Stimulated activated naive B cell treated with anti-CD40 and anti-IgM and Interleukin-4, amounts not matched to agents 10 μg/mL and 1 μg/mL and 100 μg/mL, for 72 hours (primary cell): ENCODE data around the gene RILP.
"Not testable (repeated sequence)": the region's sequence is repeated elsewhere in the genome, so short reads cannot be mapped to it uniquely, and the experiment has no call there.

Experiments used
- ATAC-seq, 2 donors: fragments of 150-1000 bp; cut with Tn5 transposase; replicated peaks; 2 replicates each; pipeline ENCODE4 v1.10.0; 2021; ENCODE audit warnings: moderate library complexity in 1 of 2
- DNase-seq: peaks from one replicate; pipeline ENCODE4 v3.0.0; 2021
- H3K27ac Mint-ChIP-seq: one replicate; pipeline ENCODE4 v1.8.0; 2022; ENCODE audit warnings: mild to moderate bottlenecking, mixed read lengths
- H3K27me3 Mint-ChIP-seq, 2 donors: one replicate each; pipeline ENCODE4 v1.8.0; 2022; ENCODE audit warnings: mixed read lengths in 2 of 2
- H3K36me3 Mint-ChIP-seq, 2 donors: one replicate each; pipeline ENCODE4 v1.8.0; 2022; ENCODE audit warnings: mixed read lengths in 2 of 2, mild to moderate bottlenecking in 1 of 2
- H3K4me1 Mint-ChIP-seq, 2 donors: one replicate each; pipeline ENCODE4 v1.8.0; 2022; ENCODE audit warnings: mixed read lengths in 2 of 2, mild to moderate bottlenecking in 1 of 2
- H3K4me3 Mint-ChIP-seq, 2 donors: one replicate each; pipeline ENCODE4 v1.8.0; 2022; ENCODE audit warnings: mild to moderate bottlenecking in 2 of 2, mixed read lengths in 2 of 2, moderate library complexity in 1 of 2
- H3K9me3 Mint-ChIP-seq, 2 donors: one replicate each; pipeline ENCODE4 v1.8.0; 2022; ENCODE audit warnings: mixed read lengths in 2 of 2, mild to moderate bottlenecking in 1 of 2

Gene RILP

GRCh38 chr17:1649844-1650501 lies at the start of gene RILP:
TSS of gene RILP (minus strand) at chr17:1649866. CDS start at chr17:1649804, 62 bp downstream.
- Mint-ChIP-seq H3K4me3 (peak within 1 kb of the TSS; percentile 77 to 79), H3K36me3 (peaks cover 49 to 64% of the 10 kb centered on the region in 2 donors), H3K4me1 (peaks cover 35 to 64% of the 10 kb centered on the region in 2 donors), H3K27ac (peak within 1 kb of the TSS; percentile 77), H3K27me3 (no peaks in the 10 kb centered on the region), H3K9me3 (no peaks in the 10 kb centered on the region)
- ATAC-seq (peak; percentile 14), DNase-seq (peak; percentile 36)

- DNase-seq (no peak), ATAC-seq (no peak)
- H3K4me1 Mint-ChIP-seq = no peaks in the 10 kb centered on the region
- H3K4me3 Mint-ChIP-seq = no peak overlapping the region
- no peak overlapping the region for H3K27ac Mint-ChIP-seq
- H3K36me3 Mint-ChIP-seq = no peaks in the 10 kb centered on the region
- no peaks in the 10 kb centered on the region for H3K9me3 Mint-ChIP-seq
- peaks cover 9 to 15% of the 10 kb centered on the region in 2 donors for H3K27me3 Mint-ChIP-seq
These were observed 48.0 kb upstream of the RILP start for GRCh38 chr17:1697681-1698080.

- Mint-ChIP-seq H3K9me3 (no peaks in the 10 kb centered on the region), H3K4me1 (no peaks in the 10 kb centered on the region), H3K36me3 (no peaks in the 10 kb centered on the region), H3K27ac (no peak overlapping the region), H3K4me3 (no peak overlapping the region), H3K27me3 (peaks cover 14 to 15% of the 10 kb centered on the region in 2 donors)
- ATAC-seq = peak; percentile 81 to 98
- peak; percentile 31 for DNase-seq
These were observed 45.7 kb upstream of the RILP start for GRCh38 chr17:1695365-1695764.

GRCh38 chr17:1693339-1693738 lies 43.7 kb upstream of the RILP start:
- no peaks in the 10 kb centered on the region for H3K36me3 Mint-ChIP-seq
- H3K4me3 Mint-ChIP-seq = no peak overlapping the region
- H3K27ac Mint-ChIP-seq = no peak overlapping the region
- no peak for DNase-seq
- peaks cover 14 to 15% of the 10 kb centered on the region in 2 donors for H3K27me3 Mint-ChIP-seq
- no peak for ATAC-seq
- H3K4me1 Mint-ChIP-seq = no peaks in the 10 kb centered on the region
- no peaks in the 10 kb centered on the region for H3K9me3 Mint-ChIP-seq

- Mint-ChIP-seq H3K4me3 (no peak overlapping the region), H3K27me3 (peaks cover 14 to 15% of the 10 kb centered on the region in 2 donors), H3K4me1 (no peaks in the 10 kb centered on the region), H3K36me3 (no peaks in the 10 kb centered on the region), H3K9me3 (no peaks in the 10 kb centered on the region), H3K27ac (no peak overlapping the region)
- ATAC-seq (no peak), DNase-seq (no peak)
These were observed 41.0 kb upstream of the RILP start for GRCh38 chr17:1690544-1691221.

- not testable (repeated sequence) for H3K27me3 Mint-ChIP-seq, ATAC-seq, H3K27ac Mint-ChIP-seq, DNase-seq, H3K9me3 Mint-ChIP-seq, H3K4me3 Mint-ChIP-seq
- Mint-ChIP-seq H3K36me3 (peaks cover 11 to 17% of the 10 kb centered on the region in 2 donors), H3K4me1 (peaks cover 12 to 18% of the 10 kb centered on the region in 2 donors)
These were observed 38.7 kb upstream of the RILP start for GRCh38 chr17:1688405-1688804.

- H3K4me3 Mint-ChIP-seq = peak overlapping the region; percentile 2 to 7
- H3K9me3 Mint-ChIP-seq = no peaks in the 10 kb centered on the region
These were observed 36.4 kb upstream of the RILP start for GRCh38 chr17:1686086-1686485.

GRCh38 chr17:1684378-1685189 lies 34.9 kb upstream of the RILP start, which contains the start of gene PRPF8:
TSS of gene PRPF8 (minus strand) at chr17:1684867. CDS start at chr17:1684571, 296 bp downstream.
- Mint-ChIP-seq H3K4me3 (peak within 1 kb of the TSS; percentile 96 to 99), H3K9me3 (no peaks in the 10 kb centered on the region), H3K36me3 (peaks cover 29 to 53% of the 10 kb centered on the region in 2 donors), H3K27ac (peak within 1 kb of the TSS; percentile 100), H3K27me3 (no peaks in the 10 kb centered on the region), H3K4me1 (peaks cover 25 to 42% of the 10 kb centered on the region in 2 donors)
- DNase-seq (peak; percentile 98), ATAC-seq (peak; percentile 98 to 99)

More at GRCh38 chr17:1686086-1686485, 36.4 kb upstream of the RILP start:
- Mint-ChIP-seq H3K4me1 (peaks cover 25 to 36% of the 10 kb centered on the region in 2 donors), H3K27me3 (no peaks in the 10 kb centered on the region), H3K36me3 (peaks cover 17 to 38% of the 10 kb centered on the region in 2 donors), H3K27ac (no peak overlapping the region)
- DNase-seq = no peak
- no peak for ATAC-seq

- Mint-ChIP-seq H3K27me3 (no peaks in the 10 kb centered on the region), H3K36me3 (peaks cover 33 to 63% of the 10 kb centered on the region in 2 donors), H3K4me3 (peak overlapping the region; percentile 96 to 99), H3K9me3 (no peaks in the 10 kb centered on the region), H3K4me1 (peaks cover 25 to 42% of the 10 kb centered on the region in 2 donors), H3K27ac (peak overlapping the region; percentile 100)
- DNase-seq = no peak
- no peak for ATAC-seq
These were observed 33.8 kb upstream of the RILP start for GRCh38 chr17:1683459-1683858.

GRCh38 chr17:1676401-1676800 lies 26.7 kb upstream of the RILP start:
- Mint-ChIP-seq H3K27me3 (no peaks in the 10 kb centered on the region), H3K27ac (no peak overlapping the region), H3K4me1 (peaks cover 3 to 13% of the 10 kb centered on the region in 2 donors), H3K4me3 (no peak overlapping the region), H3K36me3 (peaks cover 50 to 70% of the 10 kb centered on the region in 2 donors), H3K9me3 (no peaks in the 10 kb centered on the region)
- DNase-seq = no peak
- no peak for ATAC-seq

- Mint-ChIP-seq H3K4me1 (peaks cover 17 to 36% of the 10 kb centered on the region in 2 donors), H3K27me3 (no peaks in the 10 kb centered on the region), H3K4me3 (no peak overlapping the region), H3K36me3 (peaks cover 56 to 69% of the 10 kb centered on the region in 2 donors), H3K27ac (no peak overlapping the region), H3K9me3 (no peaks in the 10 kb centered on the region)
- no peak for ATAC-seq
- no peak for DNase-seq
These were observed 23.5 kb upstream of the RILP start for GRCh38 chr17:1673041-1673785.

- not testable (repeated sequence) for H3K4me1 Mint-ChIP-seq, H3K9me3 Mint-ChIP-seq, DNase-seq, H3K27ac Mint-ChIP-seq, H3K27me3 Mint-ChIP-seq, ATAC-seq, H3K4me3 Mint-ChIP-seq
- H3K36me3 Mint-ChIP-seq = peaks cover 56 to 63% of the 10 kb centered on the region in 2 donors
These were observed 14.3 kb upstream of the RILP start for GRCh38 chr17:1663934-1664333.

- Mint-ChIP-seq H3K4me3 (no peak overlapping the region), H3K36me3 (peaks cover 62 to 69% of the 10 kb centered on the region in 2 donors), H3K4me1 (no peaks in the 10 kb centered on the region), H3K27ac (peak overlapping the region; percentile 37), H3K27me3 (no peaks in the 10 kb centered on the region), H3K9me3 (no peaks in the 10 kb centered on the region)
- ATAC-seq (no peak), DNase-seq (no peak)
These were observed 11.4 kb upstream of the RILP start for GRCh38 chr17:1661045-1661444.

GRCh38 chr17:1658100-1658499 lies 8.4 kb upstream of the RILP start:
- H3K27me3 Mint-ChIP-seq = no peaks in the 10 kb centered on the region
- ATAC-seq (no peak), DNase-seq (no peak)
- H3K27ac Mint-ChIP-seq = no peak overlapping the region
- H3K4me1 Mint-ChIP-seq = peaks cover 2 to 4% of the 10 kb centered on the region in 2 donors
- peaks cover 70 to 73% of the 10 kb centered on the region in 2 donors for H3K36me3 Mint-ChIP-seq
- H3K9me3 Mint-ChIP-seq = no peaks in the 10 kb centered on the region
- H3K4me3 Mint-ChIP-seq = no peak overlapping the region
